Neural cell (in vitro differentiated cells): Measurements from ENCODE around the gene TRAPPC14.

Experiments
- EP300 ChIP-seq: fragments of 450-650 bp; conservative IDR thresholded peaks from 2 replicates; pipeline ENCODE4 v1.6.1; 2014; ENCODE audit warnings: antibody characterized with exemption, mild to moderate bottlenecking, moderate library complexity; ENCODE audit not compliant: poor library complexity, severe bottlenecking
- EZH2 ChIP-seq: fragments of 200-600, 300-800 bp; shearing (Covaris generic), sonication (generic); IDR thresholded peaks from 2 replicates; pipeline ENCODE4 v1.6.1; 2014; ENCODE audit warnings: antibody characterized with exemption, low read length, borderline replicate concordance, mild to moderate bottlenecking; ENCODE audit not compliant: insufficient read depth, poor library complexity, severe bottlenecking
- POLR2AphosphoS5 ChIP-seq: IDR thresholded peaks from 2 replicates; pipeline ENCODE4 v1.6.1; 2012
- RAD21 ChIP-seq: fragments of 450-650 bp; conservative IDR thresholded peaks from 2 replicates; pipeline ENCODE4 v1.6.1; 2014; ENCODE audit warnings: antibody characterized with exemption, mild to moderate bottlenecking, moderate library complexity
- TF ChIP-seq, protein P1 (sequence below): IDR thresholded peaks from 2 replicates; pipeline ENCODE4 v1.6.1; 2012; ENCODE audit warnings: borderline replicate concordance
- TF ChIP-seq, protein P2 (sequence below): fragments of 450-650 bp; IDR thresholded peaks from 2 replicates; pipeline ENCODE4 v1.5.1; 2014; ENCODE audit warnings: antibody characterized with exemption, mild to moderate bottlenecking, moderate library complexity; ENCODE audit not compliant: poor library complexity, severe bottlenecking

DNA sequence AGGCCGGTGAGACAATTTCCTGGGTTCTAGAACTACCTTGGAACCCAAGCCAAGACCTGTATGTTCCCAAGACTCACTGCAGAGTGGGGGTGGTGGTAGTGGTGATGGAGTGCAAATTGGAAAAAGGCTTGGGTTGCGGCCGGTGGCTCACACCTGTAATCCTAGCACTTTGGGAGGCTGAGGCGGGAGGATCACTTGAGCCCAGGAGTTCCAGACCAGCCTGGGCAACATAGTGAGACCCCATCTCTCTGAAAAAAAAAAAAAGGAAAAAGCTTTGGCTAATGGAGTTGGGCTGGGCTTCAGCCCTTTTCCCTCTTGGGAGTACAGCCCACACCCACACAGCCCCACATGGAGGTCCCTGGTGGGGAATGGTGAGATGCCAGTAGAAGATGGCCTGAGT is 53.0 kb downstream of the TRAPPC14 start:
- TF ChIP-seq EZH2: no peak
- TF ChIP-seq, protein P1, sequence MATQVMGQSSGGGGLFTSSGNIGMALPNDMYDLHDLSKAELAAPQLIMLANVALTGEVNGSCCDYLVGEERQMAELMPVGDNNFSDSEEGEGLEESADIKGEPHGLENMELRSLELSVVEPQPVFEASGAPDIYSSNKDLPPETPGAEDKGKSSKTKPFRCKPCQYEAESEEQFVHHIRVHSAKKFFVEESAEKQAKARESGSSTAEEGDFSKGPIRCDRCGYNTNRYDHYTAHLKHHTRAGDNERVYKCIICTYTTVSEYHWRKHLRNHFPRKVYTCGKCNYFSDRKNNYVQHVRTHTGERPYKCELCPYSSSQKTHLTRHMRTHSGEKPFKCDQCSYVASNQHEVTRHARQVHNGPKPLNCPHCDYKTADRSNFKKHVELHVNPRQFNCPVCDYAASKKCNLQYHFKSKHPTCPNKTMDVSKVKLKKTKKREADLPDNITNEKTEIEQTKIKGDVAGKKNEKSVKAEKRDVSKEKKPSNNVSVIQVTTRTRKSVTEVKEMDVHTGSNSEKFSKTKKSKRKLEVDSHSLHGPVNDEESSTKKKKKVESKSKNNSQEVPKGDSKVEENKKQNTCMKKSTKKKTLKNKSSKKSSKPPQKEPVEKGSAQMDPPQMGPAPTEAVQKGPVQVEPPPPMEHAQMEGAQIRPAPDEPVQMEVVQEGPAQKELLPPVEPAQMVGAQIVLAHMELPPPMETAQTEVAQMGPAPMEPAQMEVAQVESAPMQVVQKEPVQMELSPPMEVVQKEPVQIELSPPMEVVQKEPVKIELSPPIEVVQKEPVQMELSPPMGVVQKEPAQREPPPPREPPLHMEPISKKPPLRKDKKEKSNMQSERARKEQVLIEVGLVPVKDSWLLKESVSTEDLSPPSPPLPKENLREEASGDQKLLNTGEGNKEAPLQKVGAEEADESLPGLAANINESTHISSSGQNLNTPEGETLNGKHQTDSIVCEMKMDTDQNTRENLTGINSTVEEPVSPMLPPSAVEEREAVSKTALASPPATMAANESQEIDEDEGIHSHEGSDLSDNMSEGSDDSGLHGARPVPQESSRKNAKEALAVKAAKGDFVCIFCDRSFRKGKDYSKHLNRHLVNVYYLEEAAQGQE: no peak
- TF ChIP-seq, protein P2, sequence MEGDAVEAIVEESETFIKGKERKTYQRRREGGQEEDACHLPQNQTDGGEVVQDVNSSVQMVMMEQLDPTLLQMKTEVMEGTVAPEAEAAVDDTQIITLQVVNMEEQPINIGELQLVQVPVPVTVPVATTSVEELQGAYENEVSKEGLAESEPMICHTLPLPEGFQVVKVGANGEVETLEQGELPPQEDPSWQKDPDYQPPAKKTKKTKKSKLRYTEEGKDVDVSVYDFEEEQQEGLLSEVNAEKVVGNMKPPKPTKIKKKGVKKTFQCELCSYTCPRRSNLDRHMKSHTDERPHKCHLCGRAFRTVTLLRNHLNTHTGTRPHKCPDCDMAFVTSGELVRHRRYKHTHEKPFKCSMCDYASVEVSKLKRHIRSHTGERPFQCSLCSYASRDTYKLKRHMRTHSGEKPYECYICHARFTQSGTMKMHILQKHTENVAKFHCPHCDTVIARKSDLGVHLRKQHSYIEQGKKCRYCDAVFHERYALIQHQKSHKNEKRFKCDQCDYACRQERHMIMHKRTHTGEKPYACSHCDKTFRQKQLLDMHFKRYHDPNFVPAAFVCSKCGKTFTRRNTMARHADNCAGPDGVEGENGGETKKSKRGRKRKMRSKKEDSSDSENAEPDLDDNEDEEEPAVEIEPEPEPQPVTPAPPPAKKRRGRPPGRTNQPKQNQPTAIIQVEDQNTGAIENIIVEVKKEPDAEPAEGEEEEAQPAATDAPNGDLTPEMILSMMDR: no peak
- TF ChIP-seq RAD21: no peak
- no peak for TF ChIP-seq POLR2AphosphoS5
- TF ChIP-seq EP300: no peak
